Activated CD4-positive, alpha-beta T cell treated with anti-CD3 and anti-CD28 coated beads, Interleukin-2, amount 10 ng/mL, durations not matched to agents 24 days and 14 days (primary cell): ENCODE results near the gene EMCN. TPM values are rescaled to one million over a fixed set of nuclear protein-coding genes. Genes with fewer than 3 reads are reported as not detected.
"Not testable (repeated sequence)": the region's sequence is repeated elsewhere in the genome, so short reads cannot be mapped to it uniquely, and the experiment has no call there.

ENCODE experiments used
- DNase-seq: peaks from one replicate; pipeline ENCODE4 v3.0.0; 2022
- H3K27ac Mint-ChIP-seq: one replicate; pipeline ENCODE4 v1.8.0; 2022; ENCODE audit warnings: mild to moderate bottlenecking, mixed read lengths
- H3K27me3 Mint-ChIP-seq: one replicate; pipeline ENCODE4 v1.8.0; 2022; ENCODE audit warnings: mixed read lengths
- H3K36me3 Mint-ChIP-seq: one replicate; pipeline ENCODE4 v1.8.0; 2022; ENCODE audit warnings: low read depth, mild to moderate bottlenecking, mixed read lengths
- H3K4me1 Mint-ChIP-seq: one replicate; pipeline ENCODE4 v1.8.0; 2021; ENCODE audit warnings: mixed read lengths
- H3K4me3 Mint-ChIP-seq: one replicate; pipeline ENCODE4 v1.8.0; 2022; ENCODE audit warnings: mild to moderate bottlenecking, moderate library complexity, mixed read lengths
- H3K9me3 Mint-ChIP-seq: one replicate; pipeline ENCODE4 v1.8.0; 2021; ENCODE audit warnings: mixed read lengths
- intact Hi-C: fragments of 100-400 bp; cut with micrococcal nuclease; formaldehyde crosslinking; loops from one replicate; pipeline ENCODE4 v1.15.1; 2023
- total RNA-seq: library from RNA; stranded (reverse); gene quantifications from 2 replicates; pipeline ENCODE4 v1.2.3, GENCODE V29; 2022

The EMCN gene
- total RNA-seq, 1 donor from 2014 or later, result not detected

- DNase-seq, result no peak
- Mint-ChIP-seq H3K4me3 (no peak overlapping the region), H3K27me3 (peaks cover 6% of the 10 kb centered on the region), H3K27ac (no peak overlapping the region), H3K9me3 (no peaks in the 10 kb centered on the region), H3K36me3 (no peaks in the 10 kb centered on the region), H3K4me1 (no peaks in the 10 kb centered on the region)
- intact Hi-C loops, result no loop called here
Measured at GRCh38 chr4:100391086-100391485, 126.7 kb downstream of the EMCN start.

- DNase-seq, result no peak
- no peak overlapping the region for H3K27ac Mint-ChIP-seq
Measured at GRCh38 chr4:100386270-100386669, 131.6 kb downstream of the EMCN start.

GRCh38 chr4:100380401-100380800 lies 137.4 kb downstream of the EMCN start:
- DNase-seq, H3K27me3 Mint-ChIP-seq, intact Hi-C loops, H3K9me3 Mint-ChIP-seq, H3K36me3 Mint-ChIP-seq, H3K27ac Mint-ChIP-seq, H3K4me1 Mint-ChIP-seq, H3K4me3 Mint-ChIP-seq: not testable (repeated sequence)

More at GRCh38 chr4:100386270-100386669, 131.6 kb downstream of the EMCN start:
- H3K27me3 Mint-ChIP-seq, result peaks cover 2% of the 10 kb centered on the region
- intact Hi-C loops, result no loop called here
- H3K4me3 Mint-ChIP-seq, result no peak overlapping the region
- H3K36me3 Mint-ChIP-seq, result no peaks in the 10 kb centered on the region
- H3K4me1 Mint-ChIP-seq, result no peaks in the 10 kb centered on the region
- H3K9me3 Mint-ChIP-seq, result no peaks in the 10 kb centered on the region

- no peaks in the 10 kb centered on the region for H3K36me3 Mint-ChIP-seq
- intact Hi-C loops, result no loop called here
- H3K9me3 Mint-ChIP-seq, result peaks cover 6% of the 10 kb centered on the region
- H3K27me3 Mint-ChIP-seq, result peaks cover 3% of the 10 kb centered on the region
- H3K27ac Mint-ChIP-seq, result no peak overlapping the region
- H3K4me3 Mint-ChIP-seq, result no peak overlapping the region
- no peak for DNase-seq
- H3K4me1 Mint-ChIP-seq, result no peaks in the 10 kb centered on the region
Measured at GRCh38 chr4:100379583-100380105, 138.2 kb downstream of the EMCN start.

GRCh38 chr4:100372432-100372831 lies 145.4 kb downstream of the EMCN start:
- peaks cover 5% of the 10 kb centered on the region for H3K27me3 Mint-ChIP-seq
- intact Hi-C loops, result no loop called here
- H3K4me1 Mint-ChIP-seq, result no peaks in the 10 kb centered on the region
- no peak overlapping the region for H3K4me3 Mint-ChIP-seq
- no peaks in the 10 kb centered on the region for H3K36me3 Mint-ChIP-seq
- no peak overlapping the region for H3K27ac Mint-ChIP-seq
- no peak for DNase-seq
- H3K9me3 Mint-ChIP-seq, result peaks cover 6% of the 10 kb centered on the region

- Mint-ChIP-seq H3K27ac (no peak overlapping the region), H3K27me3 (peaks cover 1% of the 10 kb centered on the region), H3K9me3 (no peaks in the 10 kb centered on the region), H3K36me3 (no peaks in the 10 kb centered on the region), H3K4me1 (no peaks in the 10 kb centered on the region), H3K4me3 (no peak overlapping the region)
- DNase-seq, result no peak
- intact Hi-C loops, result no loop called here
Measured at GRCh38 chr4:100369871-100370270, 148.0 kb downstream of the EMCN start.

GRCh38 chr4:100367451-100367850 lies 150.4 kb downstream of the EMCN start:
- Mint-ChIP-seq H3K4me1 (no peaks in the 10 kb centered on the region), H3K27me3 (peaks cover 1% of the 10 kb centered on the region), H3K36me3 (no peaks in the 10 kb centered on the region), H3K4me3 (no peak overlapping the region), H3K9me3 (no peaks in the 10 kb centered on the region), H3K27ac (no peak overlapping the region)
- no peak for DNase-seq
- intact Hi-C loops, result no loop called here

- H3K4me1 Mint-ChIP-seq, result no peaks in the 10 kb centered on the region
- no peak overlapping the region for H3K4me3 Mint-ChIP-seq
- intact Hi-C loops, result no loop called here
- peaks cover 1% of the 10 kb centered on the region for H3K27me3 Mint-ChIP-seq
- DNase-seq, result no peak
- H3K36me3 Mint-ChIP-seq, result no peaks in the 10 kb centered on the region
- no peak overlapping the region for H3K27ac Mint-ChIP-seq
- H3K9me3 Mint-ChIP-seq, result no peaks in the 10 kb centered on the region
Measured at GRCh38 chr4:100366213-100366612, 151.6 kb downstream of the EMCN start.

- no peak for DNase-seq
- Mint-ChIP-seq H3K36me3 (no peaks in the 10 kb centered on the region), H3K27ac (no peak overlapping the region), H3K4me1 (no peaks in the 10 kb centered on the region), H3K9me3 (peaks cover 3% of the 10 kb centered on the region), H3K4me3 (no peak overlapping the region), H3K27me3 (peaks cover 3% of the 10 kb centered on the region)
- intact Hi-C loops, result no loop called here
Measured at GRCh38 chr4:100362366-100362765, 155.5 kb downstream of the EMCN start.

GRCh38 chr4:100361336-100361735 lies 156.5 kb downstream of the EMCN start:
- Mint-ChIP-seq H3K36me3 (no peaks in the 10 kb centered on the region), H3K9me3 (peaks cover 5% of the 10 kb centered on the region), H3K27ac (no peak overlapping the region), H3K4me3 (no peak overlapping the region), H3K4me1 (no peaks in the 10 kb centered on the region), H3K27me3 (peaks cover 4% of the 10 kb centered on the region)
- intact Hi-C loops, result no loop called here
- no peak for DNase-seq

- H3K27ac Mint-ChIP-seq, result no peak overlapping the region
- no peaks in the 10 kb centered on the region for H3K4me1 Mint-ChIP-seq
- no peak for DNase-seq
- peaks cover 4% of the 10 kb centered on the region for H3K27me3 Mint-ChIP-seq
- H3K4me3 Mint-ChIP-seq, result no peak overlapping the region
- no peaks in the 10 kb centered on the region for H3K36me3 Mint-ChIP-seq
- intact Hi-C loops, result no loop called here
- peaks cover 5% of the 10 kb centered on the region for H3K9me3 Mint-ChIP-seq
Measured at GRCh38 chr4:100360211-100360610, 157.6 kb downstream of the EMCN start.

- Mint-ChIP-seq H3K9me3 (peaks cover 5% of the 10 kb centered on the region), H3K4me1 (no peaks in the 10 kb centered on the region), H3K27ac (no peak overlapping the region), H3K27me3 (peaks cover 4% of the 10 kb centered on the region), H3K4me3 (no peak overlapping the region), H3K36me3 (no peaks in the 10 kb centered on the region)
- intact Hi-C loops, result no loop called here
- DNase-seq, result no peak
Measured at GRCh38 chr4:100359441-100359840, 158.4 kb downstream of the EMCN start.

GRCh38 chr4:100357542-100357941 lies 160.3 kb downstream of the EMCN start:
- no peak for DNase-seq
- Mint-ChIP-seq H3K4me1 (no peaks in the 10 kb centered on the region), H3K27ac (no peak overlapping the region), H3K9me3 (peaks cover 5% of the 10 kb centered on the region), H3K27me3 (peaks cover 4% of the 10 kb centered on the region), H3K36me3 (no peaks in the 10 kb centered on the region), H3K4me3 (no peak overlapping the region)
- intact Hi-C loops, result no loop called here

- intact Hi-C loops, result no loop called here
- no peak overlapping the region for H3K4me3 Mint-ChIP-seq
- peaks cover 4% of the 10 kb centered on the region for H3K27me3 Mint-ChIP-seq
Measured at GRCh38 chr4:100356172-100356571, 161.7 kb downstream of the EMCN start.

GRCh38 chr4:100352352-100352751 lies 165.5 kb downstream of the EMCN start:
- H3K9me3 Mint-ChIP-seq, H3K27ac Mint-ChIP-seq, H3K4me1 Mint-ChIP-seq, H3K4me3 Mint-ChIP-seq, H3K36me3 Mint-ChIP-seq, H3K27me3 Mint-ChIP-seq, DNase-seq, intact Hi-C loops: not testable (repeated sequence)

More at GRCh38 chr4:100356172-100356571, 161.7 kb downstream of the EMCN start:
- Mint-ChIP-seq H3K36me3 (no peaks in the 10 kb centered on the region), H3K9me3 (peaks cover 5% of the 10 kb centered on the region), H3K27ac (no peak overlapping the region), H3K4me1 (no peaks in the 10 kb centered on the region)
- no peak for DNase-seq
